Heart right ventricle (tissue), 16 donors: ENCODE results near the gene IGF1R. TPM values are rescaled to one million over a fixed set of nuclear protein-coding genes. Genes with fewer than 3 reads are reported as not detected.

Experiments used
- ATAC-seq, 8 donors: fragments of 200-7000 bp; cut with Tn5 transposase; one replicate each; pipeline ENCODE4 v1.9.1; 2020; ENCODE audit warnings: mild to moderate bottlenecking in 8 of 8, moderate library complexity in 8 of 8, moderate number of reproducible peaks in 1 of 8
- DNase-seq, 2 donors: peaks; one replicate each; pipeline ENCODE4 v3.0.0-alpha.2; 2020
- H3K27ac ChIP-seq, 10 donors: fragments of 200-600 bp; sonication (generic) in 2 of 10; one replicate each; pipeline versions ENCODE4 v1.5.0 to v1.8.0; 2020 to 2022; ENCODE audit warnings: mild to moderate bottlenecking in 3 of 10
- H3K27me3 ChIP-seq, 7 donors: fragments of 200-600 bp; one replicate each; pipeline ENCODE4 v1.8.0; 2021 to 2022; ENCODE audit warnings: mild to moderate bottlenecking in 2 of 7
- H3K36me3 ChIP-seq, 9 donors: fragments of 200-600 bp; sonication (generic) in 1 of 9; one replicate each; pipeline versions ENCODE4 v1.5.0 to v1.8.0; 2020 to 2022; ENCODE audit warnings: mild to moderate bottlenecking in 2 of 9
- H3K4me1 ChIP-seq, 9 donors: fragments of 200-600 bp; sonication (generic) in 1 of 9; one replicate each; pipeline versions ENCODE4 v1.5.0 to v1.8.0; 2020 to 2022; ENCODE audit warnings: mild to moderate bottlenecking in 4 of 9
- H3K4me3 ChIP-seq, 10 donors: fragments of 200-600 bp; sonication (generic) in 2 of 10; one replicate each; pipeline versions ENCODE4 v1.5.0 to v1.8.0; 2020 to 2022; ENCODE audit warnings: mild to moderate bottlenecking in 7 of 10, moderate library complexity in 2 of 10
- H3K9me3 ChIP-seq, 11 donors: fragments of 200-600 bp in 10 of 11; sonication (generic) in 2 of 11; one replicate each; pipeline versions ENCODE4 v1.5.0 to v1.8.0; 2013 to 2022; ENCODE audit warnings: mild to moderate bottlenecking in 2 of 11, control low read depth in 1 of 11, moderate library complexity in 1 of 11
- CTCF ChIP-seq, 9 donors: fragments of 200-600 bp; sonication (generic) in 2 of 9; IDR thresholded peaks; one replicate each; pipeline versions ENCODE4 v1.5.0 to v1.8.0; 2021 to 2022; ENCODE audit warnings: antibody characterized with exemption in 9 of 9, mild to moderate bottlenecking in 5 of 9, moderate library complexity in 1 of 9
- WGBS, 2 donors: extraction: QIAGEN DNeasy Blood & Tissue Kit; methylation state at CpG; one replicate each; pipeline ENCODE4 v1.1.7; 2013; ENCODE audit warnings: inconsistent platforms in 1 of 2; 5-methylcytosine and 5-hydroxymethylcytosine counted together
- intact Hi-C, 10 donors: fragments of 100-400 bp; cut with DNase I; formaldehyde crosslinking; loops; one replicate each; pipeline versions ENCODE4 v1.11.1 to v1.14.2; 2022
- polyA plus RNA-seq, 2 donors: library from polyadenylated mRNA; stranded (reverse); fragments of 200-250 nt; gene quantifications; one replicate each; pipeline ENCODE4 v1.2.3, GENCODE V29; 2013
- total RNA-seq, 10 donors: library from RNA; stranded (reverse); fragmentation: NEBNext Ultra II Directional in 3 of 10; extraction: Animal tissue kit (Norgen Biotek cat#: 25700) in 3 of 10; gene quantifications; one replicate each; pipeline versions ENCODE4 v1.2.1 to v1.2.4, GENCODE V29; 2021 to 2023
- donor health status: Arrhythmogenic right ventricular cardiomyopathy.
- donor health status: ischemic (EF 13 %, LVEDD 7.1; RV severe dilation, severe dysfunction).
- donor health status: healthy with polysubstance abuse.
- donor health status: DM: no; HTN: yes; CAD: no.
- donor health status: DM: no; HTN: no; CAD: no.
- donor health status: ischemic (EF 25% LVEDD 6.9; RV normal size, moderate dysfunction).
- donor health status: ischemic (EF 25% LVEDD 5.7; RV mildly dilated, moderate dysfunction).
- donor health status: healthy.
- donor health status: DM: yes; HTN: yes; CAD: no.
- donor health status: Ischemic cardiomyopathy.
- donor health status: ischemic (EF 35%, LVEDD 5.7; RV mildly dilated, moderate dysfunction).
- donor health status: nonischemic (EF 11% LVEDD 7.7; RV severe dilation, severe dysfunction).
- donor health status: DM: yes; HTN: yes; CAD: no.
- donor health status: PGD.
- donor health status: ischemic (EF 29% LVEDD 5.4; RV normal size, mild dysfunction).
- donor health status: nonischemic (EF 23%, LVEDD 6.1; RV moderate dilation, normal function).

The IGF1R gene
- total and polyA plus RNA-seq, 12 donors = 3.4 to 88.2 (median 45.9) TPM

GRCh38 chr15:98723195-98723594 lies 74.9 kb downstream of the IGF1R start:
- Histone ChIP-seq H3K9me3 (no peaks in the 10 kb centered on the region), H3K27ac (peak overlapping the region in 5 of 10 donors; percentile 31 to 96 (median 57)), H3K27me3 (no peaks in the 10 kb centered on the region), H3K36me3 (no peaks in the 10 kb centered on the region), H3K4me1 (peaks cover 21 to 98% (median 71%) of the 10 kb centered on the region in 9 donors), H3K4me3 (no peak overlapping the region)
- no peak for TF ChIP-seq CTCF (IDR thresholded peaks at IDR 0.05)
- ATAC-seq (no peak), DNase-seq (no peak)
- intact Hi-C loops = loop anchor here in 1 of 10 donors (10.0 kb wide), 1 partner anchor 48 kb away; no protein-coding TSS in a partner anchor
- 47 to 55% methylated on average over 3 of the region's 3 CpGs for WGBS, 2 donors

GRCh38 chr15:98724048-98724447 lies 75.7 kb downstream of the IGF1R start:
- WGBS, 2 donors = 95 to 100% methylated on average over 1 of the region's 1 CpG
- no peak for TF ChIP-seq CTCF (IDR thresholded peaks at IDR 0.05)
- Histone ChIP-seq H3K4me3 (no peak overlapping the region), H3K4me1 (peaks cover 22 to 98% (median 71%) of the 10 kb centered on the region in 9 donors), H3K27ac (peak overlapping the region in 4 of 10 donors; percentile 33 to 96 (median 55)), H3K9me3 (no peaks in the 10 kb centered on the region), H3K36me3 (no peaks in the 10 kb centered on the region), H3K27me3 (no peaks in the 10 kb centered on the region)
- ATAC-seq (no peak), DNase-seq (no peak)
- intact Hi-C loops = loop anchor here in 1 of 10 donors (10.0 kb wide), 1 partner anchor 49 kb away; no protein-coding TSS in a partner anchor

GRCh38 chr15:98724494-98724893 lies 76.2 kb downstream of the IGF1R start:
- DNase-seq = no peak
- Histone ChIP-seq H3K4me1 (peaks cover 19 to 98% (median 71%) of the 10 kb centered on the region in 9 donors), H3K27me3 (no peaks in the 10 kb centered on the region), H3K9me3 (no peaks in the 10 kb centered on the region), H3K27ac (peak overlapping the region in 4 of 10 donors; percentile 33 to 96 (median 55)), H3K4me3 (no peak overlapping the region), H3K36me3 (no peaks in the 10 kb centered on the region)
- intact Hi-C loops = loop anchor here in 1 of 10 donors (10.0 kb wide), 1 partner anchor 50 kb away; no protein-coding TSS in a partner anchor
- ATAC-seq = no peak
- 84 to 87% methylated on average over 9 of the region's 9 CpGs for WGBS, 2 donors
- TF ChIP-seq CTCF (IDR thresholded peaks at IDR 0.05) = no peak

GRCh38 chr15:98725874-98726273 lies 77.5 kb downstream of the IGF1R start:
- peak overlapping the region in 5 of 10 donors; percentile 9 to 96 (median 90) for H3K27ac ChIP-seq
- TF ChIP-seq CTCF (IDR thresholded peaks at IDR 0.05) = no peak
- intact Hi-C loops = loop anchor here in 5 of 10 donors (5.0 to 10.0 kb wide), 3 partner anchors 51 to 74 kb away; no protein-coding TSS in a partner anchor
- DNase-seq (no peak), ATAC-seq (peak in 1 of 8 donors; percentile 31)
- H3K4me3 ChIP-seq = no peak overlapping the region
- no peaks in the 10 kb centered on the region for H3K27me3 ChIP-seq
- no peaks in the 10 kb centered on the region for H3K9me3 ChIP-seq
- no peaks in the 10 kb centered on the region for H3K36me3 ChIP-seq
- H3K4me1 ChIP-seq = peaks cover 20 to 100% (median 71%) of the 10 kb centered on the region in 9 donors
- WGBS, 2 donors = 66 to 73% methylated on average over 5 of the region's 5 CpGs
